Measurements from ENCODE around the gene PATJ.

- TF ChIP-seq CTCF (IDR thresholded peaks at IDR 0.05): no peak
- TF ChIP-seq POLR2A (IDR thresholded peaks at IDR 0.05): no peak
Measured at GRCh38 chr1:61950418-61950817, 208.1 kb downstream of the PATJ start.
